Measurements from ENCODE around the gene CGNL1. TPM values are rescaled to one million over a fixed set of nuclear protein-coding genes. Genes with fewer than 3 reads are reported as not detected.

The CGNL1 gene
- total RNA-seq, 6 experiments from 2014 or later: 23.6 to 54.5 (median 42.9) TPM

DNA sequence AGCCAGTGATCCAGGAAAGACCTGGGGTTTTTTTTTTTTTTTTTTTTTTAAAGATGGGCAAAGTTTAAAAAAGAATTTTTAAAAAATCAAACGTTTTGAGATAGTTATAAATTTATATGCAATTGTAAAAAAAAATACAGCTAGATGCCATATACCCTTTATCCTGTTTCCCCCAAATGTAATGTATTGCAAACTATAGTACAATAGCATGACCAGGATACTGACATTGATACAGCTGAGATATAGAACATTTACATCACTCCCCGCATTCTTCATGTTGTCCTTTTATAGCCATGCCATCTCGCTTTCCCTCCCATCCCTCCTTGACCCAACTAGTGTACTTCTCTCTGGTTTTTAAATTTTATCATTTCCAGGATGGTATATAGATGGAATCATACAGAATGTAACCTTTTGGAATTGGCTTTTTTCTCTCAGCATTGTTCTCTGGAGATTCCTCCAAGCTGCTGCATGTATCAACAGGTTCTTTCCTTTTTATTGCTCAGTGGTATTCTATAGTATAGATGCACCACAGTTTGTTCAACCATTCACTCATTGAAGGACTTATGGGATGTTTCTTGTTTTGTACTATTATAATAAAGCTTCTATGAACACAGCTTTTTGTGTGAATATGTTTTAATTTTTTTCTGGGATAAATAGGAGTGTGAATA, 104.9 kb downstream of the CGNL1 start:
- Histone ChIP-seq H3K9me3 (no peaks in the 10 kb centered on the region), H3K4me1 (peaks cover 0 to 37% (median 18%) of the 10 kb centered on the region in 4 donors), H3K27ac (no peak overlapping the region), H3K27me3 (no peaks in the 10 kb centered on the region), H3K4me3 (no peak overlapping the region), H3K36me3 (no peaks in the 10 kb centered on the region)
- WGBS (ENCODE audit: insufficient coverage, low coverage, low lambda C conversion rate, missing lambda C conversion rate): 73% methylated on average over 3 of the region's 3 CpGs
- DNase-seq (no peak), ATAC-seq (no peak)
- intact Hi-C loops (cut with DNase I): no loop called here
- TF ChIP-seq, protein P1, sequence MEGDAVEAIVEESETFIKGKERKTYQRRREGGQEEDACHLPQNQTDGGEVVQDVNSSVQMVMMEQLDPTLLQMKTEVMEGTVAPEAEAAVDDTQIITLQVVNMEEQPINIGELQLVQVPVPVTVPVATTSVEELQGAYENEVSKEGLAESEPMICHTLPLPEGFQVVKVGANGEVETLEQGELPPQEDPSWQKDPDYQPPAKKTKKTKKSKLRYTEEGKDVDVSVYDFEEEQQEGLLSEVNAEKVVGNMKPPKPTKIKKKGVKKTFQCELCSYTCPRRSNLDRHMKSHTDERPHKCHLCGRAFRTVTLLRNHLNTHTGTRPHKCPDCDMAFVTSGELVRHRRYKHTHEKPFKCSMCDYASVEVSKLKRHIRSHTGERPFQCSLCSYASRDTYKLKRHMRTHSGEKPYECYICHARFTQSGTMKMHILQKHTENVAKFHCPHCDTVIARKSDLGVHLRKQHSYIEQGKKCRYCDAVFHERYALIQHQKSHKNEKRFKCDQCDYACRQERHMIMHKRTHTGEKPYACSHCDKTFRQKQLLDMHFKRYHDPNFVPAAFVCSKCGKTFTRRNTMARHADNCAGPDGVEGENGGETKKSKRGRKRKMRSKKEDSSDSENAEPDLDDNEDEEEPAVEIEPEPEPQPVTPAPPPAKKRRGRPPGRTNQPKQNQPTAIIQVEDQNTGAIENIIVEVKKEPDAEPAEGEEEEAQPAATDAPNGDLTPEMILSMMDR (IDR thresholded peaks at IDR 0.05): no peak
- TF ChIP-seq POLR2A (IDR thresholded peaks at IDR 0.05): no peak

DNA sequence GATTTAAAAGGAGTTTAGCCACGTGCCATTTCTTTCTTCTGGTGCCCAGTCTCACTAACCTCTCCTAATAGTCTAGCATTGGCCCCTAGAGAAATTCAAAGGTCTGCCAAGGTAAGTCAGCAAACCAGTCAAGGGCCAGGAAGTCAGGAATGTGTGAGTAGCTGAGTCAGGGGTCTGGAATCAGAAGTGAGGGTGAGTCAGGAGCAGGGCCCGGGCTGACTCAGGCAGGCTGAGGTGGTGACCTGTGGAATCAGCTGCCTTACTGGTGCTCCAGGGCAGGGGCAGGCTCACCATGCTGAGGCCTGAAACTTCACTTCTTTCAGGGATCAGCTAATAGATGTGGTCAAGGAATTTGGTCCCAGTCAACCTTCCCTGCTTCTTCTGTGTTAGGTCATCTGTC, 109.6 kb downstream of the CGNL1 start:
- H3K9me3 ChIP-seq: no peaks in the 10 kb centered on the region
- peak in 1 of 3 donors; percentile 52 for DNase-seq
- intact Hi-C loops (cut with DNase I): no loop called here
- no peak for TF ChIP-seq POLR2A (IDR thresholded peaks at IDR 0.05)
- TF ChIP-seq, protein P1 (IDR thresholded peaks at IDR 0.05): no peak
- no peak overlapping the region for H3K4me3 ChIP-seq
- H3K27ac ChIP-seq: no peak overlapping the region
- ATAC-seq: peak in 1 of 4 donors; percentile 94
- H3K36me3 ChIP-seq: no peaks in the 10 kb centered on the region
- no peaks in the 10 kb centered on the region for H3K27me3 ChIP-seq
- 17% methylated on average over 1 of the region's 2 CpGs for WGBS (ENCODE audit: insufficient coverage, low coverage, low lambda C conversion rate, missing lambda C conversion rate)
- H3K4me1 ChIP-seq: no peaks in the 10 kb centered on the region

DNA sequence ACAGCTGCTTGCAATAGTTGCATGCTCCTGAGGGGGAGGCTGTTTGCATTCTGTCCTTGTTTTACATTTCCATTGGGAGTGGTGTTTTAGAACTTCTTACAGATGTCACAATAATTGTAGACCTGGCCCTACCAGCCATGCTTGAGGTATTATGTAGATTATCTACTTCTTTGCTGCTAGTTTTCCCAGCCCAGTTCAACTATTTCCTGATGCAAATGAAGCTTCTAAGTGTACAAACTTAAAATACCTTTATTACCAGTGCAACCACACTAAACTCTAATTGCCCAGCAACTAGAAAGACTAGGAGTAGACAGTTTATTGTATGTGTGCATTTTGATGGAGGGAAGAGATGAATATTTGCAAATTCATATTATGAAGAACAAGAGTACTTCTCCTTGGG, 110.5 kb downstream of the CGNL1 start:
- H3K36me3 ChIP-seq: peaks cover 0 to 7% (median 0%) of the 10 kb centered on the region in 4 donors
- no peaks in the 10 kb centered on the region for H3K27me3 ChIP-seq
- H3K9me3 ChIP-seq: no peaks in the 10 kb centered on the region
- no peak overlapping the region for H3K27ac ChIP-seq
- no peaks in the 10 kb centered on the region for H3K4me1 ChIP-seq
- DNase-seq (no peak), ATAC-seq (no peak)
- no peak for TF ChIP-seq POLR2A (IDR thresholded peaks at IDR 0.05)
- intact Hi-C loops (cut with DNase I): no loop called here
- no peak overlapping the region for H3K4me3 ChIP-seq

- intact Hi-C loops (cut with DNase I): no loop called here
- peaks cover 0 to 10% (median 4%) of the 10 kb centered on the region in 4 donors for H3K36me3 ChIP-seq
- H3K4me3 ChIP-seq: no peak overlapping the region
- H3K9me3 ChIP-seq: no peaks in the 10 kb centered on the region
- no peak overlapping the region for H3K27ac ChIP-seq
- no peak for TF ChIP-seq POLR2A (IDR thresholded peaks at IDR 0.05)
- TF ChIP-seq, protein P1 (IDR thresholded peaks at IDR 0.05): no peak
- no peak for ATAC-seq
- H3K27me3 ChIP-seq: no peaks in the 10 kb centered on the region
- DNase-seq: no peak
- no peaks in the 10 kb centered on the region for H3K4me1 ChIP-seq
Observed at GRCh38 chr15:57489122-57489521, 112.8 kb downstream of the CGNL1 start.

GRCh38 chr15:57493351-57493750, 117.0 kb downstream of the CGNL1 start:
- H3K27me3 ChIP-seq: no peaks in the 10 kb centered on the region
- 91% methylated on average over 4 of the region's 4 CpGs for WGBS (ENCODE audit: insufficient coverage, low coverage, low lambda C conversion rate, missing lambda C conversion rate)
- TF ChIP-seq POLR2A (IDR thresholded peaks at IDR 0.05): no peak
- TF ChIP-seq, protein P1 (IDR thresholded peaks at IDR 0.05): no peak
- no peaks in the 10 kb centered on the region for H3K9me3 ChIP-seq
- no peak for DNase-seq
- H3K4me3 ChIP-seq: no peak overlapping the region
- peaks cover 0 to 29% (median 5%) of the 10 kb centered on the region in 4 donors for H3K4me1 ChIP-seq
- H3K27ac ChIP-seq: no peak overlapping the region
- no peak for ATAC-seq
- intact Hi-C loops (cut with DNase I): no loop called here
- peaks cover 0 to 10% (median 4%) of the 10 kb centered on the region in 4 donors for H3K36me3 ChIP-seq
